Heart left ventricle (tissue), 16 donors: ENCODE results near the gene HSF5. TPM values are rescaled to one million over a fixed set of nuclear protein-coding genes. Genes with fewer than 3 reads are reported as not detected.

Source experiments
- ATAC-seq, 4 donors: fragments of 200-7000 bp; cut with Tn5 transposase; one replicate each; pipeline ENCODE4 v1.9.1; 2020 to 2022; ENCODE audit warnings: moderate library complexity in 4 of 4, mild to moderate bottlenecking in 3 of 4, moderate number of reproducible peaks in 1 of 4
- DNase-seq, 5 donors: peaks; one replicate each; pipeline ENCODE4 v3.0.0-alpha.2; 2020
- H3K27ac ChIP-seq, 12 donors: fragments of 200-600 bp; sonication (generic) in 4 of 12; one replicate each; pipeline versions ENCODE4 v1.5.0 to v1.8.0; 2016 to 2022; ENCODE audit warnings: mild to moderate bottlenecking in 2 of 12
- H3K27me3 ChIP-seq, 9 donors: fragments of 200-600 bp; sonication (generic) in 2 of 9; one replicate each; pipeline versions ENCODE4 v1.5.1 to v1.8.0; 2016 to 2022; ENCODE audit warnings: mild to moderate bottlenecking in 3 of 9
- H3K36me3 ChIP-seq, 9 donors: fragments of 200-600 bp; sonication (generic) in 2 of 9; one replicate each; pipeline versions ENCODE4 v1.5.0 to v1.8.0; 2018 to 2022; ENCODE audit warnings: mild to moderate bottlenecking in 2 of 9
- H3K4me1 ChIP-seq, 12 donors: fragments of 200-600 bp; sonication (generic) in 4 of 12; one replicate each; pipeline versions ENCODE4 v1.5.0 to v1.8.0; 2016 to 2022; ENCODE audit warnings: mild to moderate bottlenecking in 3 of 12
- H3K4me3 ChIP-seq, 12 donors: fragments of 200-600 bp; sonication (generic) in 4 of 12; one replicate each; pipeline versions ENCODE4 v1.5.0 to v1.8.0; 2017 to 2022; ENCODE audit warnings: mild to moderate bottlenecking in 9 of 12, moderate library complexity in 4 of 12
- H3K9me3 ChIP-seq, 12 donors: fragments of 200-600 bp; sonication (generic) in 4 of 12; one replicate each; pipeline versions ENCODE4 v1.5.0 to v1.8.0; 2016 to 2022; ENCODE audit warnings: mild to moderate bottlenecking in 1 of 12
- POLR2A ChIP-seq, 2 donors: fragments of 450-650 bp; IDR thresholded peaks; one replicate each; pipeline ENCODE4 v1.6.1; 2017; ENCODE audit warnings: antibody characterized with exemption in 2 of 2, mild to moderate bottlenecking in 2 of 2, moderate library complexity in 2 of 2
- WGBS, 4 donors: extraction: QIAGEN DNeasy Blood & Tissue Kit in 2 of 4; methylation state at CpG; one replicate each; pipeline versions ENCODE4 v1.1.5 to v1.1.7; 2013 to 2018; 5-methylcytosine and 5-hydroxymethylcytosine counted together
- intact Hi-C, 10 donors: fragments of 100-400 bp; cut with DNase I; formaldehyde crosslinking; loops; one replicate each; pipeline versions ENCODE4 v1.11.1 to v1.14.2; 2022
- polyA plus RNA-seq, 2 donors: library from polyadenylated mRNA; stranded (reverse); fragments of 200-250 nt; gene quantifications; one replicate each; pipeline ENCODE4 v1.2.3, GENCODE V29; 2013
- total RNA-seq, 9 donors: library from RNA; depleted of rRNA in 2 of 9; stranded (reverse); fragments of >200 nt in 2 of 9; fragmentation: NEBNext Ultra II Directional in 3 of 9; extraction: Animal tissue kit (Norgen Biotek cat#: 25700) in 3 of 9; gene quantifications; one replicate each; pipeline versions ENCODE4 v1.1.0 to v1.2.4, GENCODE V29; 2016 to 2023
- TF ChIP-seq, protein P1 (sequence below), 12 donors: fragments of 200-600 bp; sonication (generic) in 4 of 12; IDR thresholded peaks; one replicate each; pipeline versions ENCODE4 v1.5.0 to v1.8.0; 2018 to 2022; ENCODE audit warnings: antibody characterized with exemption in 12 of 12, mild to moderate bottlenecking in 5 of 12
- donor health status: ischemic (EF 13 %, LVEDD 7.1; RV severe dilation, severe dysfunction).
- donor health status: healthy with polysubstance abuse.
- donor health status: DM: no; HTN: yes; CAD: no.
- donor health status: DM: no; HTN: no; CAD: no.
- donor health status: ischemic (EF 25% LVEDD 6.9; RV normal size, moderate dysfunction).
- donor health status: ischemic (EF 25% LVEDD 5.7; RV mildly dilated, moderate dysfunction).
- donor health status: healthy.
- donor health status: DM: yes; HTN: yes; CAD: no.
- donor health status: ischemic (EF 35%, LVEDD 5.7; RV mildly dilated, moderate dysfunction).
- donor health status: nonischemic (EF 11% LVEDD 7.7; RV severe dilation, severe dysfunction).
- donor health status: DM: yes; HTN: yes; CAD: no.
- donor health status: PGD.
- donor health status: ischemic (EF 29% LVEDD 5.4; RV normal size, mild dysfunction).
- donor health status: nonischemic (EF 23%, LVEDD 6.1; RV moderate dilation, normal function).

Gene HSF5
- total and polyA plus RNA-seq, 11 donors = 0.06 to 0.19 TPM; not detected in 9

DNA sequence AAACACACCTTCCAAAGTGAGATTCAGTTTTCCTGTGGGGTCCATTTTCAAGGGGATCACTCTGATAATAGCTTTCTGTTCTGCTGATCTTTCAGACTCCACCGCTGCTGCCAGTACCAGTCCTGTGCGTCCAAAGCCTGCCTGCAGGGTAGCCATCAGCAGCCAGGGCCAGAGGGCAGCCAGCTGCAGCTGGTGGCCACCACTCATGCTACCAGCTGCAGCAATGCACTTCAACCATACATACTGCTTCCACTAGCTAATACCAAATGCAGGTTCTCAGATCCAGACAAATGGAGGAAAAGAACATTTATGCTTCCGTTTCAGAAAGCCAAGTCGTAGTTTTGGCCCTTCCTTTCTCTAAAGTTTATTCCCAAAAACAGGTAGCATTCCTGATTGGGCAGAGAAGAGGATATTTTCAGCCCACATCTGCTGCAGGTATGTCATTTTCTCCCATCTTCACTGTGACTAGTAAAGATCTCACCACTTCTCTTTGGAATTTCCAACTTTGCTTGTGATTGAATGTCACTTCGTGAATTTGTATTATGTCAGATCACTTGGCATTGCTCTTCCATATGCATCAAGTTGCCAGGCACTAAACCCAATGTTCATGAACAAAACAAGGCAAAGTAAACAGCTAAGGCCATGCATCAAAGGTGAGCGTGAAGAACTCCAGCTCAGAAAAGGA lies 72.7 kb downstream of the HSF5 start:
- TF ChIP-seq, protein P1, sequence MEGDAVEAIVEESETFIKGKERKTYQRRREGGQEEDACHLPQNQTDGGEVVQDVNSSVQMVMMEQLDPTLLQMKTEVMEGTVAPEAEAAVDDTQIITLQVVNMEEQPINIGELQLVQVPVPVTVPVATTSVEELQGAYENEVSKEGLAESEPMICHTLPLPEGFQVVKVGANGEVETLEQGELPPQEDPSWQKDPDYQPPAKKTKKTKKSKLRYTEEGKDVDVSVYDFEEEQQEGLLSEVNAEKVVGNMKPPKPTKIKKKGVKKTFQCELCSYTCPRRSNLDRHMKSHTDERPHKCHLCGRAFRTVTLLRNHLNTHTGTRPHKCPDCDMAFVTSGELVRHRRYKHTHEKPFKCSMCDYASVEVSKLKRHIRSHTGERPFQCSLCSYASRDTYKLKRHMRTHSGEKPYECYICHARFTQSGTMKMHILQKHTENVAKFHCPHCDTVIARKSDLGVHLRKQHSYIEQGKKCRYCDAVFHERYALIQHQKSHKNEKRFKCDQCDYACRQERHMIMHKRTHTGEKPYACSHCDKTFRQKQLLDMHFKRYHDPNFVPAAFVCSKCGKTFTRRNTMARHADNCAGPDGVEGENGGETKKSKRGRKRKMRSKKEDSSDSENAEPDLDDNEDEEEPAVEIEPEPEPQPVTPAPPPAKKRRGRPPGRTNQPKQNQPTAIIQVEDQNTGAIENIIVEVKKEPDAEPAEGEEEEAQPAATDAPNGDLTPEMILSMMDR (IDR thresholded peaks at IDR 0.05) = peak in 1 of 12 donors; percentile 10
- TF ChIP-seq POLR2A (IDR thresholded peaks at IDR 0.05) = no peak
- no peaks in the 10 kb centered on the region for H3K9me3 ChIP-seq
- peaks cover 0 to 9% (median 0%) of the 10 kb centered on the region in 9 donors for H3K27me3 ChIP-seq
- peak in 3 of 5 donors; percentile 39 to 59 (median 56) for DNase-seq
- peak in 3 of 4 donors; percentile 57 to 65 (median 59) for ATAC-seq
- no peaks in the 10 kb centered on the region for H3K36me3 ChIP-seq
- H3K4me1 ChIP-seq = peaks cover 0 to 8% (median 0%) of the 10 kb centered on the region in 12 donors
- peak overlapping the region in 4 of 12 donors; percentile 1 to 75 (median 7) for H3K27ac ChIP-seq
- H3K4me3 ChIP-seq = peak overlapping the region in 10 of 12 donors; percentile 5 to 61 (median 50)
- WGBS, 4 donors = 53 to 66% (median 54%) methylated on average over 6 of the region's 6 CpGs
- intact Hi-C loops = loop anchor here in 8 of 10 donors (2.0 to 10.0 kb wide), 7 partner anchors 63 to 171 kb away; partner anchors contain the start of genes SUPT4H1 (in 5 of the 8) and TSPOAP1 (in 3 of the 8)

DNA sequence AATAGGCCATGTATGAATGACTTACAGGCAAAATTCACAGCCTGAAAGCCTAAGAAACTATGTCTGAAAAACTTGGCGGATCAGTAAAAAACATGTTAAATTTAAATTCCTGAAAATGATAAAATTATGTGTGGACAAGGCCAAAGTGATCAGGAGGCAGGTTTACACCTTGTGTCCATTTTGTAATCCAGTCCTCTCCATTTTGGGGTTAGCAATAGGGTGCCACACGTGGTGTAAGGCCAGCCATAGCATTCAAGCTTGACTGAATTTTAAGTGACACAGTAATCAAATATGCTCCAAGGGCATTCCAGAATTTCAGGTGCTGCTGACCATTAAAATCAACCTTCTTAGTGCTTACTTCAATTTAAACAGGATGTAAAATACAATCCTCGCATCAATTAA lies 73.6 kb downstream of the HSF5 start:
- ATAC-seq (no peak), DNase-seq (no peak)
- intact Hi-C loops = loop anchor here in 6 of 10 donors (5.0 to 10.0 kb wide), 4 partner anchors 57 to 170 kb away; partner anchors contain the start of gene TSPOAP1 (in 3 of the 6)
- H3K27ac ChIP-seq = no peak overlapping the region
- no peaks in the 10 kb centered on the region for H3K36me3 ChIP-seq
- H3K27me3 ChIP-seq = no peaks in the 10 kb centered on the region
- WGBS, 4 donors = 72 to 79% (median 73%) methylated on average over 3 of the region's 3 CpGs
- H3K4me1 ChIP-seq = peaks cover 0 to 8% (median 0%) of the 10 kb centered on the region in 12 donors
- peak overlapping the region in 6 of 12 donors; percentile 10 to 61 (median 50) for H3K4me3 ChIP-seq
- no peaks in the 10 kb centered on the region for H3K9me3 ChIP-seq
- TF ChIP-seq, protein P1 (IDR thresholded peaks at IDR 0.05) = no peak
- TF ChIP-seq POLR2A (IDR thresholded peaks at IDR 0.05) = no peak

DNA sequence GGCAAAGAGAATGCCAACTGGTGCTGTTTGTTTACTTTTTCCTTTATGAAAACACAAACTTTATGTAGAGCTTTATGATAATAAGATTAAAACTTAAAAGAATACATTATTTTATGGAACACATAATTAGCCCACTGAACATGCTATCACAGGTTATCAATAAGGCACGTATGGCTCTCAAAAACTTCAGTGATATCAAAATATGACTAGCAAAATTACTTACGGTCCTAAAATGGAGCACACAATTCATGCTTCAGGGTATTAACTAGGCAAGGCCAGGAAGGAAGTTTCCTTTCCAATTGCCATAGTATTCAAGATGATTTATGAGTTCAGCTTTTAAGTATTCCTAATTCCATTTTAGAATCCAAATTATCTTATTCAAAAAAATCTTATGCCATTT lies 74.5 kb downstream of the HSF5 start:
- no peaks in the 10 kb centered on the region for H3K9me3 ChIP-seq
- peak overlapping the region in 4 of 12 donors; percentile 0 to 61 (median 51) for H3K4me3 ChIP-seq
- H3K27me3 ChIP-seq = no peaks in the 10 kb centered on the region
- TF ChIP-seq POLR2A (IDR thresholded peaks at IDR 0.05) = no peak
- TF ChIP-seq, protein P1 (IDR thresholded peaks at IDR 0.05) = no peak
- WGBS, 4 donors = 21 to 44% (median 39%) methylated on average over 2 of the region's 2 CpGs
- DNase-seq (no peak), ATAC-seq (no peak)
- peaks cover 0 to 8% (median 0%) of the 10 kb centered on the region in 12 donors for H3K4me1 ChIP-seq
- H3K36me3 ChIP-seq = no peaks in the 10 kb centered on the region
- intact Hi-C loops = loop anchor here in 6 of 10 donors (5.0 to 10.0 kb wide), 4 partner anchors 56 to 169 kb away; partner anchors contain the start of gene TSPOAP1 (in 3 of the 6)
- no peak overlapping the region for H3K27ac ChIP-seq

DNA sequence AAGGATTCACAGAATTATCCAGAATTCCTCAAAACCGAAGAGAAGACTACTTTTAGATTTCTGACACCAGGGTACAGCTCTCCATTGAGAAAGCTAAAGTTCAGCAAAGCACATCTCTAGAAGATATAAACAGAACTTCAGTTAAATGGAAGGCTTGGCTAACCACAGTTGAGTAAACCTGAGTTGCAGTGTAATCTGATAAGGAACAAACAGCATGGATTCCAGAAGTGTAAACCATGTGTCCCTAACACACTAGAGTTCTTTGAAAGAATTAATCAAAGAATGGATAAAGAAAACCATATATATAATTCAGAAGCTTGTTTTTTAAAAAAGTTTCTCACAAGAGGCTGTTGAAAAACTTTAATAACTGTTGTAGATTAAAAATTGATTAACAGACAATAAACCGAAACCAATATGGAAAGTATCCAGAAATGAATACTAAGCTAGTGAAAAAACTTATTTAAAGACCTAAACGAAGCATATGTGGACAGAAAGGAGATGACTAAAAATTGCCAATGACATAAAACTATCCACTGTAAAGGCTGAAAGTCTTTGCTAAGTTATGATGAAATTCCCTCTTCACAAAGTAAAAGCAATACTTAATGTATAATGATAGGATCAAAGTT lies 75.1 kb downstream of the HSF5 start:
- Histone ChIP-seq H3K4me1 (peaks cover 0 to 8% (median 0%) of the 10 kb centered on the region in 12 donors), H3K27me3 (peaks cover 0 to 3% (median 0%) of the 10 kb centered on the region in 9 donors), H3K9me3 (no peaks in the 10 kb centered on the region), H3K4me3 (no peak overlapping the region), H3K36me3 (no peaks in the 10 kb centered on the region), H3K27ac (no peak overlapping the region)
- TF ChIP-seq POLR2A (IDR thresholded peaks at IDR 0.05) = no peak
- TF ChIP-seq, protein P1 (IDR thresholded peaks at IDR 0.05) = no peak
- ATAC-seq = no peak
- 72 to 83% (median 79%) methylated on average over 3 of the region's 3 CpGs for WGBS, 4 donors
- intact Hi-C loops = loop anchor here in 6 of 10 donors (5.0 to 10.0 kb wide), 4 partner anchors 56 to 168 kb away; partner anchors contain the start of gene TSPOAP1 (in 3 of the 6)
- DNase-seq = no peak
